SHP77 (cell line): Measurements from ENCODE around the gene EREG.
"Not testable (repeated sequence)": the region's sequence is repeated elsewhere in the genome, so short reads cannot be mapped to it uniquely, and the experiment has no call there.

Experiments used
- DNase-seq, 2 experiments: peaks; one replicate each; lab custom pipeline; 2025; lab: John Stamatoyannopoulos, UW

Gene EREG

GRCh38 chr4:74364652-74365491 is at the start of gene EREG:
EREG (plus strand) TSS chr4:74365145; CDS start chr4:74365309, 164 bp downstream.
- DNase-seq = no peak

- DNase-seq = no peak
Observed at GRCh38 chr4:74315376-74315775, 49.6 kb upstream of the EREG start.

GRCh38 chr4:74316397-74316796 is 48.5 kb upstream of the EREG start:
- DNase-seq = no peak

GRCh38 chr4:74317616-74318246 is 47.2 kb upstream of the EREG start:
- DNase-seq = no peak

- DNase-seq = no peak
Observed at GRCh38 chr4:74318276-74318675, 46.7 kb upstream of the EREG start.

GRCh38 chr4:74319470-74319869 is 45.5 kb upstream of the EREG start:
- no peak for DNase-seq

GRCh38 chr4:74320559-74321118 is 44.3 kb upstream of the EREG start:
- peak; percentile 9 to 54 for DNase-seq

GRCh38 chr4:74322301-74322700 is 42.6 kb upstream of the EREG start:
- no peak for DNase-seq

GRCh38 chr4:74323663-74324062 is 41.3 kb upstream of the EREG start:
- no peak for DNase-seq

GRCh38 chr4:74324262-74324661 is 40.7 kb upstream of the EREG start:
- DNase-seq = no peak

- no peak for DNase-seq
Observed at GRCh38 chr4:74325886-74326285, 39.1 kb upstream of the EREG start.

- DNase-seq = no peak
Observed at GRCh38 chr4:74327762-74328161, 37.2 kb upstream of the EREG start.

GRCh38 chr4:74328501-74328900 is 36.4 kb upstream of the EREG start:
- DNase-seq = no peak

- no peak for DNase-seq
Observed at GRCh38 chr4:74329307-74329706, 35.6 kb upstream of the EREG start.

GRCh38 chr4:74330295-74330750 is 34.6 kb upstream of the EREG start:
- no peak for DNase-seq

- DNase-seq = no peak
Observed at GRCh38 chr4:74331252-74331651, 33.7 kb upstream of the EREG start.

- DNase-seq = no peak
Observed at GRCh38 chr4:74331944-74332343, 33.0 kb upstream of the EREG start.

GRCh38 chr4:74334636-74335035 is 30.3 kb upstream of the EREG start:
- no peak for DNase-seq

- no peak for DNase-seq
Observed at GRCh38 chr4:74335341-74336021, 29.5 kb upstream of the EREG start.

GRCh38 chr4:74338792-74339333 is 26.1 kb upstream of the EREG start:
- DNase-seq = no peak

- DNase-seq = no peak
Observed at GRCh38 chr4:74339501-74339900, 25.4 kb upstream of the EREG start.

- DNase-seq = not testable (repeated sequence)
Observed at GRCh38 chr4:74340421-74340820, 24.5 kb upstream of the EREG start.
